CD8-positive, alpha-beta memory T cell (primary cell): ENCODE measurements around the gene RAB5B. TPM values are rescaled to one million over a fixed set of nuclear protein-coding genes. Genes with fewer than 3 reads are reported as not detected.
A peak's percentile ranks its signal among the peaks of the same experiment; 100 is the strongest.

Experiments
- CTCF ChIA-PET: fragments of 350-600 bp; sonication (Branson Sonifier 250); formaldehyde crosslinking; loops from one replicate; lab custom pipeline; 2021; ENCODE audit warnings: antibody characterized with exemption; lab: Charles Lee
- POLR2A ChIA-PET: fragments of 350-600 bp; sonication (Branson Sonifier 250); formaldehyde crosslinking; loops from one replicate; lab custom pipeline; 2021; ENCODE audit warnings: antibody characterized with exemption; lab: Charles Lee
- DNase-seq, 5 donors: peaks; one replicate each; pipeline versions ENCODE4 v3.0.0 to v3.0.0-alpha.2; 2020 to 2022; ENCODE audit warnings: mixed read lengths in 1 of 5
- H3K27ac ChIP-seq: one replicate; pipeline ENCODE4 v1.7.0; 2013; ENCODE audit warnings: low read depth, mild to moderate bottlenecking, low read length, moderate library complexity
- H3K27me3 ChIP-seq: 2 replicates; pipeline ENCODE4 v1.7.0; 2013; ENCODE audit warnings: low read length, mild to moderate bottlenecking; ENCODE audit not compliant: insufficient read depth, poor library complexity, severe bottlenecking
- H3K36me3 ChIP-seq: 2 replicates; pipeline ENCODE4 v1.7.0; 2013; ENCODE audit warnings: mild to moderate bottlenecking, low read length, moderate library complexity; ENCODE audit not compliant: insufficient read depth
- H3K4me1 ChIP-seq: 2 replicates; pipeline ENCODE4 v1.7.0; 2013; ENCODE audit warnings: mild to moderate bottlenecking, low read length, moderate library complexity; ENCODE audit not compliant: insufficient read depth
- H3K4me3 ChIP-seq: 2 replicates; pipeline ENCODE4 v1.7.0; 2013; ENCODE audit warnings: mild to moderate bottlenecking, low read length
- H3K9me3 ChIP-seq: 2 replicates; pipeline ENCODE4 v1.7.0; 2013; ENCODE audit warnings: mild to moderate bottlenecking, low read length
- H3K27ac Mint-ChIP-seq, 8 donors: one replicate each; pipeline ENCODE4 v1.8.0; 2020 to 2021; ENCODE audit warnings: mixed read lengths in 8 of 8, mild to moderate bottlenecking in 6 of 8, inconsistent platforms in 3 of 8, moderate library complexity in 3 of 8
- H3K27me3 Mint-ChIP-seq, 2 donors: one replicate each; pipeline ENCODE4 v1.8.0; 2020 to 2021; ENCODE audit warnings: mixed read lengths in 2 of 2, mild to moderate bottlenecking in 1 of 2, moderate library complexity in 1 of 2
- H3K36me3 Mint-ChIP-seq, 3 donors: one replicate each; pipeline ENCODE4 v1.8.0; 2020 to 2021; ENCODE audit warnings: mixed read lengths in 3 of 3, inconsistent platforms in 1 of 3, mild to moderate bottlenecking in 1 of 3
- H3K4me1 Mint-ChIP-seq, 3 donors: one replicate each; pipeline ENCODE4 v1.8.0; 2020 to 2021; ENCODE audit warnings: mixed read lengths in 3 of 3, inconsistent platforms in 1 of 3, mild to moderate bottlenecking in 1 of 3
- H3K4me3 Mint-ChIP-seq, 7 donors: one replicate each; pipeline ENCODE4 v1.8.0; 2020 to 2021; ENCODE audit warnings: mixed read lengths in 7 of 7, mild to moderate bottlenecking in 6 of 7, moderate library complexity in 4 of 7, inconsistent platforms in 2 of 7
- H3K9me3 Mint-ChIP-seq, 5 donors: one replicate each; pipeline ENCODE4 v1.8.0; 2020 to 2022; ENCODE audit warnings: mixed read lengths in 5 of 5, mild to moderate bottlenecking in 3 of 5, moderate library complexity in 2 of 5, inconsistent platforms in 1 of 5
- polyA plus RNA-seq: library from polyadenylated mRNA; unstranded; fragments of 300-500 nt; fragmentation: Illumina TruSeq; gene quantifications from one replicate; pipeline ENCODE4 v1.2.3, GENCODE V29; 2021
- total RNA-seq, 2 experiments: library from RNA; stranded (reverse); gene quantifications; one replicate each; pipeline ENCODE4 v1.2.3, GENCODE V29; 2021

Gene RAB5B
- total and polyA plus RNA-seq, 3 experiments from 2014 or later = 36.6 to 68.5 (median 38.3) TPM

DNA sequence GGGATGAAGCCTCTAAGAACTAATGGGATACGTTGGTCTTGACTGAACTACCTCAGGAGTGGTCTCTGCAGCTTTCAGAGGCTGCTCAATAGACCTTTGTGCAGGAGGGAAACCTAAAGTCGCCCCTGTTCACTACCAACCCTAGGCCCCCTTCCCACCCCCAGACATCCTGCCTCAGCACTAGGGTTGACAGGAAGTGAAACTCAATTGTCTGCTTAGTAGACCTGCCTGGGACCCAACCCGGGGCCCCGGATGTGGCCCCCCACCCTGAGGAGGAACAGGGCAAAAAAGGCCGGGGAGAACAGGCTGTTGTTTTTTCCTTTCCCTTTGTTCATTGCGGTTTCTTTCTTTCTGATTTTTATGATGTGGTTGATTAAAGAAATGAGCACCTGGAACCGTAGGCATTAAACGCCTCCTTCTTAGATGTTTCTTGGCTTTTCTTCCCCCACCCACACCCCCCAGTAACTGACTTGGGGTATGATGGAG is 44.5 kb upstream of the RAB5B start:
- ChIA-PET CTCF (interaction anchor here (1.5 to 8.7 kb wide), 2 partner anchors 8 to 99 kb away, joined by 7 to 96 read pairs; no protein-coding TSS in a partner anchor), POLR2A (interaction anchor here (0.5 to 3.1 kb wide), 9 partner anchors 11 to 112 kb away, joined by 4 to 25 read pairs (median 7); partner anchors contain the start of genes DNAJC14, ORMDL2, RAB5B and SARNP)
- peak overlapping the region; percentile 83 for H3K4me3 ChIP-seq
- peaks cover 0 to 8% of the 10 kb centered on the region in 2 donors for H3K27me3 Mint-ChIP-seq
- peak overlapping the region; percentile 79 for H3K27ac ChIP-seq
- H3K4me1 Mint-ChIP-seq = peaks cover 66% of the 10 kb centered on the region in 3 donors
- no peaks in the 10 kb centered on the region for H3K9me3 ChIP-seq
- H3K27ac Mint-ChIP-seq = peak overlapping the region; percentile 95 to 99 (median 98)
- no peaks in the 10 kb centered on the region for H3K36me3 ChIP-seq
- H3K9me3 Mint-ChIP-seq = peaks cover 0 to 2% (median 0%) of the 10 kb centered on the region in 5 donors
- H3K4me3 Mint-ChIP-seq = peak overlapping the region; percentile 94 to 100 (median 98)
- H3K36me3 Mint-ChIP-seq = peaks cover 0 to 51% (median 11%) of the 10 kb centered on the region in 3 donors
- H3K4me1 ChIP-seq = peaks cover 56% of the 10 kb centered on the region
- peak; percentile 63 to 98 (median 88) for DNase-seq
- no peaks in the 10 kb centered on the region for H3K27me3 ChIP-seq

- Histone ChIP-seq H3K4me1 (peaks cover 60% of the 10 kb centered on the region), H3K36me3 (peaks cover 6% of the 10 kb centered on the region), H3K9me3 (no peaks in the 10 kb centered on the region), H3K27me3 (no peaks in the 10 kb centered on the region), H3K4me3 (peak within 1 kb of the TSS; percentile 98), H3K27ac (peak within 1 kb of the TSS; percentile 79)
- Mint-ChIP-seq H3K4me3 (peak within 1 kb of the TSS; percentile 94 to 100 (median 98)), H3K9me3 (peaks cover 0 to 2% (median 0%) of the 10 kb centered on the region in 5 donors), H3K27ac (peak within 1 kb of the TSS; percentile 95 to 99 (median 98)), H3K4me1 (peaks cover 68 to 70% (median 68%) of the 10 kb centered on the region in 3 donors), H3K27me3 (peaks cover 0 to 8% of the 10 kb centered on the region in 2 donors), H3K36me3 (peaks cover 0 to 59% (median 10%) of the 10 kb centered on the region in 3 donors)
- ChIA-PET CTCF (interaction anchor here (0.9 to 8.7 kb wide), 7 partner anchors 7 to 189 kb away, joined by 3 to 96 read pairs (median 5); partner anchors contain the start of genes DNAJC14, ORMDL2, RAB5B and SARNP), POLR2A (interaction anchor here (0.5 to 3.1 kb wide), 12 partner anchors 9 to 288 kb away, joined by 3 to 25 read pairs (median 3); partner anchors contain the start of genes DNAJC14, ORMDL2, PA2G4 and RAB5B)
- peak; percentile 44 to 78 (median 56) for DNase-seq
These were observed 43.0 kb upstream of the RAB5B start, which contains the start of gene DGKA for GRCh38 chr12:55930771-55931316. DGKA (plus strand) TSS chr12:55931162; CDS start chr12:55936504, 5,342 bp downstream.

DNA sequence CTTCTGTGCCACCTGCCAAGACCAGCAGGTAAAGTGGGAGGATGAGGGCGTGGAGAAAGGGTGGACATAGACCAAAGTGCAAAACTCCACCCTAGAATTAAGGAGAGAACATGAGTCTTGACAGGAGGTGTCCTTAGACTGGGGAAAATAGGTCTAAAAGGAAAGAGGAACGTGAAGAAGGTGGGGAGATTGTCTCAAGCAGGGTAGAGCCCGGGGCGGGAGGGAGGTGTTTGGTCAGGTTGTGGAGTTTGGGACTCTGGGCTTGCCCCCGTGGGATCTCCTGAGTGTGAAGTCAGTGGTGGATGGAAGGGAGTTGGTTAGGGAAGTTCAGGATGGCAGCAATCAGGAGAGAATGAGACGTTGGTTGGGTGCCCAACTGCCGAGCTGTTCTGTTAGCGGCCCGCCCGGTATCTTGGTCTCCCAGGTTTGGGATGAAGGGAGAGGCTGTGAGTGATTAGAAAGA is 42.5 kb upstream of the RAB5B start:
- DNase-seq = no peak
- peaks cover 0 to 8% of the 10 kb centered on the region in 2 donors for H3K27me3 Mint-ChIP-seq
- peaks cover 6% of the 10 kb centered on the region for H3K36me3 ChIP-seq
- no peaks in the 10 kb centered on the region for H3K27me3 ChIP-seq
- H3K27ac Mint-ChIP-seq = peak overlapping the region; percentile 95 to 99 (median 98)
- no peaks in the 10 kb centered on the region for H3K9me3 ChIP-seq
- ChIA-PET POLR2A (interaction anchor here (0.5 to 3.1 kb wide), 10 partner anchors 9 to 288 kb away, joined by 3 to 25 read pairs (median 4); partner anchors contain the start of genes DNAJC14, ORMDL2, RAB5B and SARNP), CTCF (interaction anchor here (1.0 to 8.7 kb wide), 6 partner anchors 6 to 189 kb away, joined by 3 to 96 read pairs (median 4); partner anchors contain the start of genes DNAJC14, ORMDL2, RAB5B and SARNP)
- peak overlapping the region; percentile 75 for H3K27ac ChIP-seq
- H3K9me3 Mint-ChIP-seq = peaks cover 0 to 2% (median 0%) of the 10 kb centered on the region in 5 donors
- peak overlapping the region; percentile 94 to 100 (median 98) for H3K4me3 Mint-ChIP-seq
- peak overlapping the region; percentile 98 for H3K4me3 ChIP-seq
- peaks cover 0 to 62% (median 12%) of the 10 kb centered on the region in 3 donors for H3K36me3 Mint-ChIP-seq
- peaks cover 60% of the 10 kb centered on the region for H3K4me1 ChIP-seq
- H3K4me1 Mint-ChIP-seq = peaks cover 68 to 69% (median 68%) of the 10 kb centered on the region in 3 donors

- Mint-ChIP-seq H3K4me3 (peak overlapping the region; percentile 94 to 100 (median 98)), H3K4me1 (peaks cover 70 to 71% (median 70%) of the 10 kb centered on the region in 3 donors), H3K27ac (peak overlapping the region; percentile 95 to 99 (median 98)), H3K27me3 (peaks cover 0 to 5% of the 10 kb centered on the region in 2 donors), H3K36me3 (peaks cover 0 to 67% (median 12%) of the 10 kb centered on the region in 3 donors), H3K9me3 (peaks cover 0 to 2% (median 0%) of the 10 kb centered on the region in 5 donors)
- peaks cover 9% of the 10 kb centered on the region for H3K36me3 ChIP-seq
- ChIA-PET CTCF (interaction anchor here (0.6 to 11.4 kb wide), 8 partner anchors 6 to 193 kb away, joined by 3 to 96 read pairs (median 6); partner anchors contain the start of genes DNAJC14, ORMDL2, RAB5B and SARNP), POLR2A (interaction anchor here (0.5 to 3.1 kb wide), 8 partner anchors 8 to 287 kb away, joined by 3 to 25 read pairs (median 4); partner anchors contain the start of genes DNAJC14, ORMDL2, RAB5B and SARNP)
- DNase-seq = peak in 3 of 5 donors; percentile 17 to 33 (median 24)
- H3K27me3 ChIP-seq = no peaks in the 10 kb centered on the region
- H3K9me3 ChIP-seq = no peaks in the 10 kb centered on the region
- H3K4me1 ChIP-seq = peaks cover 63% of the 10 kb centered on the region
- peak overlapping the region; percentile 75 for H3K27ac ChIP-seq
- H3K4me3 ChIP-seq = peak overlapping the region; percentile 98
These were observed 41.9 kb upstream of the RAB5B start for GRCh38 chr12:55931780-55932550.

DNA sequence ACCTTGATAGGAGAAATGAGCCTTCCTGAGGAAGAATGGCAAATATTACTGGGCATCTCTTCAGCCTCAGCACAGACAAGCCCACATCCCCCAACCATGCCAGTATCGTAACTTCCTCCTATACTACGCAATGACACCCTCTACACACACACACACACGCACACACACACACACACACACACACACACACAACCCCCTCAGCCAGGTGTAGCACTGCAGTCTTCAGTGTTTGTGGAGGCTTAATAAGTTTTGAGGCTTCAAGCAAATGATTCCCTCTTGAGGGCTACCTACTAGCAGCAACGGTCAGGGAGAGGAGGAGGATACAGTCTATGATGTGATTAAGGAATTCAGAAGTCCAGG is 41.3 kb upstream of the RAB5B start:
- H3K36me3 ChIP-seq = peaks cover 15% of the 10 kb centered on the region

GRCh38 chr12:55933169-55933798 is 40.6 kb upstream of the RAB5B start:
- Mint-ChIP-seq H3K36me3 (peaks cover 0 to 72% (median 14%) of the 10 kb centered on the region in 3 donors), H3K9me3 (peaks cover 0 to 2% (median 0%) of the 10 kb centered on the region in 5 donors), H3K4me3 (peak overlapping the region; percentile 94 to 100 (median 98)), H3K27ac (peak overlapping the region; percentile 92 to 99 (median 97)), H3K27me3 (peaks cover 0 to 1% of the 10 kb centered on the region in 2 donors), H3K4me1 (peaks cover 73 to 84% (median 77%) of the 10 kb centered on the region in 3 donors)
- peaks cover 22% of the 10 kb centered on the region for H3K36me3 ChIP-seq
- peak overlapping the region; percentile 13 for H3K27ac ChIP-seq
- ChIA-PET POLR2A (interaction anchor here (0.6 to 1.4 kb wide), 6 partner anchors 11 to 190 kb away, joined by 3 to 4 read pairs (median 3); partner anchors contain the start of gene DNAJC14), CTCF (interaction anchor here (0.9 to 11.4 kb wide), 6 partner anchors 9 to 204 kb away, joined by 3 to 78 read pairs (median 4); partner anchors contain the start of genes DNAJC14, ORMDL2 and SARNP)
- DNase-seq = no peak
- H3K4me1 ChIP-seq = peaks cover 76% of the 10 kb centered on the region
- H3K9me3 ChIP-seq = no peaks in the 10 kb centered on the region
- H3K4me3 ChIP-seq = peak overlapping the region; percentile 98
- no peaks in the 10 kb centered on the region for H3K27me3 ChIP-seq

More for the DNA sequence above, 41.3 kb upstream of the RAB5B start:
- Mint-ChIP-seq H3K9me3 (peaks cover 0 to 2% (median 0%) of the 10 kb centered on the region in 5 donors), H3K27ac (peak overlapping the region; percentile 92 to 99 (median 97)), H3K4me3 (peak overlapping the region; percentile 94 to 100 (median 98)), H3K4me1 (peaks cover 72 to 77% (median 76%) of the 10 kb centered on the region in 3 donors), H3K27me3 (peaks cover 0 to 1% of the 10 kb centered on the region in 2 donors), H3K36me3 (peaks cover 0 to 68% (median 12%) of the 10 kb centered on the region in 3 donors)
- Histone ChIP-seq H3K9me3 (no peaks in the 10 kb centered on the region), H3K27me3 (no peaks in the 10 kb centered on the region), H3K4me1 (peaks cover 68% of the 10 kb centered on the region), H3K4me3 (peak overlapping the region; percentile 98), H3K27ac (peak overlapping the region; percentile 75)
- CTCF ChIA-PET = interaction anchor here (0.6 to 11.4 kb wide), 8 partner anchors 12 to 203 kb away, joined by 3 to 78 read pairs (median 4); partner anchors contain the start of genes DNAJC14, ORMDL2, RAB5B and SARNP
- POLR2A ChIA-PET = interaction anchor here (0.6 to 3.1 kb wide), 4 partner anchors 8 to 42 kb away, joined by 3 to 19 read pairs (median 4); partner anchors contain the start of gene RAB5B
- DNase-seq = peak in 4 of 5 donors; percentile 19 to 74 (median 58)
